ENCODE data around the gene AGTRAP.

The AGTRAP gene

GRCh38 chr1:11784256-11784992 lies 48.5 kb downstream of the AGTRAP start (continued):
- TF ChIP-seq ZNF692 (tag by site-specific recombination; IDR thresholded peaks at IDR 0.05) (no peak), KLF1 (tag by site-specific recombination; IDR thresholded peaks at IDR 0.05) (no peak), ZNF777 (tag by site-specific recombination; IDR thresholded peaks at IDR 0.05; ENCODE audit: borderline replicate concordance) (no peak), ZNF157 (tag by site-specific recombination; IDR thresholded peaks at IDR 0.05) (no peak), ZNF335 (tag by site-specific recombination; conservative IDR thresholded peaks at IDR 0.05) (no peak)

- Histone ChIP-seq H3K27ac (ENCODE audit: extremely low read depth, low read depth, low read length) (no peak overlapping the region), H3K4me1 (ENCODE audit: control insufficient read depth, insufficient read depth, low read length) (no peaks in the 10 kb centered on the region), H3K9me3 (ENCODE audit: control insufficient read depth, insufficient read depth, low read depth, low read length) (no peaks in the 10 kb centered on the region), H3K36me3 (ENCODE audit: control insufficient read depth in 2 of 2, insufficient read depth in 1 of 2, low read length in 2 of 2) (peaks cover 0 to 9% of the 10 kb centered on the region in 2 experiments; a peak in 1 of 3 replicates), H3K4me3 (ENCODE audit: low read depth, low read length) (no peak overlapping the region)
- ChIA-PET POLR2A (no interaction called here), CTCF (interaction anchor here (0.6 to 2.5 kb wide), 19 partner anchors 9 to 554 kb away, joined by 3 to 14 read pairs (median 4); no protein-coding TSS in a partner anchor)
- TF ChIP-seq ZNF654 (tag by site-specific recombination; IDR thresholded peaks at IDR 0.05; ENCODE audit: low read depth): no peak
- TF ChIP-seq ZNF629 (tag by site-specific recombination; IDR thresholded peaks at IDR 0.05): no peak
- 0 out of 2 replicates have a peak, but pooled peaks have one; percentile 17 for TF ChIP-seq ZNF692 (tag by site-specific recombination; IDR thresholded peaks at IDR 0.05)
- no peak for TF ChIP-seq INSM2 (tag by site-specific recombination; IDR thresholded peaks at IDR 0.05)
- peak; percentile 72 for TF ChIP-seq CTCF (tag by site-specific recombination; IDR thresholded peaks at IDR 0.05)
- no peak for TF ChIP-seq ZNF777 (tag by site-specific recombination; IDR thresholded peaks at IDR 0.05; ENCODE audit: borderline replicate concordance)
- 0 out of 2 replicates have a peak, but pooled peaks have one; percentile 13 for TF ChIP-seq SCRT1 (tag by site-specific recombination; IDR thresholded peaks at IDR 0.05; ENCODE audit: borderline replicate concordance)
- no peak for TF ChIP-seq ZNF776 (tag by site-specific recombination; IDR thresholded peaks at IDR 0.05; ENCODE audit: borderline replicate concordance)
- TF ChIP-seq PRDM10 (tag by site-specific recombination; IDR thresholded peaks at IDR 0.05): no peak
- TF ChIP-seq YY1 (tag by site-specific recombination; IDR thresholded peaks at IDR 0.05): no peak
- no peak for TF ChIP-seq ZSCAN23 (tag by site-specific recombination; IDR thresholded peaks at IDR 0.05)
- no peak for TF ChIP-seq ZNF701 (tag by site-specific recombination; IDR thresholded peaks at IDR 0.05)
- no peak for TF ChIP-seq ZNF211 (tag by site-specific recombination; IDR thresholded peaks at IDR 0.05; ENCODE audit: low read depth)
- TF ChIP-seq OSR2 (tag by site-specific recombination; IDR thresholded peaks at IDR 0.05): no peak
- peak; percentile 59 for TF ChIP-seq ZNF2 (tag by site-specific recombination; IDR thresholded peaks at IDR 0.05)
- TF ChIP-seq ZNF10 (tag by site-specific recombination; IDR thresholded peaks at IDR 0.05): peak; percentile 71
- TF ChIP-seq GLIS1 (tag by site-specific recombination; IDR thresholded peaks at IDR 0.05): no peak
Measured at GRCh38 chr1:11784993-11785769, 49.2 kb downstream of the AGTRAP start.
